Measurements from ENCODE around the gene PPIP5K2. TPM values are rescaled to one million over a fixed set of nuclear protein-coding genes. Genes with fewer than 3 reads are reported as not detected.

PPIP5K2 gene
- total RNA-seq, 1 experiment from 2014 or later: 44.8 TPM

- H3K27me3 ChIP-seq (replicated peaks; ENCODE audit: control insufficient read depth, insufficient read depth, low read length): no peaks in the 10 kb centered on the region
- no peaks in the 10 kb centered on the region for H3K4me1 Mint-ChIP-seq (ENCODE audit: low read depth, unreplicated experiment)
- H3K27ac Mint-ChIP-seq (ENCODE audit: unreplicated experiment): no peak overlapping the region
- H3K9me3 Mint-ChIP-seq (ENCODE audit: unreplicated experiment): peaks cover 14% of the 10 kb centered on the region
- no peaks in the 10 kb centered on the region for H3K27me3 Mint-ChIP-seq (ENCODE audit: insufficient read depth, unreplicated experiment)
- intact Hi-C loops (cut with micrococcal nuclease; ENCODE audit: unreplicated experiment): no loop called here
- BruUV-seq (replicated peaks): no TSS peak
- TF ChIP-seq CTCF (IDR thresholded peaks at IDR 0.05; ENCODE audit: insufficient read depth in 1 of 2, low read depth in 1 of 2, low read length in 1 of 2, severe bottlenecking in 1 of 2, unreplicated experiment in 1 of 2): no peak
- no peaks in the 10 kb centered on the region for H3K36me3 Mint-ChIP-seq (ENCODE audit: insufficient read depth, unreplicated experiment)
- POLR2A ChIA-PET: no interaction called here
- no peak for DNase-seq
- no peaks in the 10 kb centered on the region for H3K4me1 ChIP-seq
- no peak overlapping the region for H3K4me3 Mint-ChIP-seq (ENCODE audit: unreplicated experiment)
- no peaks in the 10 kb centered on the region for H3K9me3 ChIP-seq
- no peaks in the 10 kb centered on the region for H3K36me3 ChIP-seq (ENCODE audit: control insufficient read depth, insufficient read depth, low read length)
- CTCF ChIA-PET: no interaction called here
- no peak overlapping the region for H3K4me3 ChIP-seq (ENCODE audit: low read depth, low read length)
Measured at GRCh38 chr5:103234239-103234975, 114.3 kb downstream of the PPIP5K2 start.

GRCh38 chr5:103235891-103236290, 115.8 kb downstream of the PPIP5K2 start:
- Mint-ChIP-seq H3K27ac (ENCODE audit: unreplicated experiment) (no peak overlapping the region), H3K9me3 (ENCODE audit: unreplicated experiment) (peaks cover 14% of the 10 kb centered on the region), H3K4me3 (ENCODE audit: unreplicated experiment) (no peak overlapping the region), H3K36me3 (ENCODE audit: insufficient read depth, unreplicated experiment) (no peaks in the 10 kb centered on the region), H3K27me3 (ENCODE audit: insufficient read depth, unreplicated experiment) (no peaks in the 10 kb centered on the region), H3K4me1 (ENCODE audit: low read depth, unreplicated experiment) (no peaks in the 10 kb centered on the region)
- no peak for TF ChIP-seq CTCF (IDR thresholded peaks at IDR 0.05; ENCODE audit: insufficient read depth in 1 of 2, low read depth in 1 of 2, low read length in 1 of 2, severe bottlenecking in 1 of 2, unreplicated experiment in 1 of 2)
- no TSS peak for BruUV-seq (replicated peaks)
- Histone ChIP-seq H3K36me3 (ENCODE audit: control insufficient read depth, insufficient read depth, low read length) (no peaks in the 10 kb centered on the region), H3K27me3 (replicated peaks; ENCODE audit: control insufficient read depth, insufficient read depth, low read length) (no peaks in the 10 kb centered on the region), H3K4me3 (ENCODE audit: low read depth, low read length) (no peak overlapping the region), H3K4me1 (no peaks in the 10 kb centered on the region), H3K9me3 (0 out of 2 replicates have a peak, but pooled peaks cover 3% of the 10 kb centered on the region)
- intact Hi-C loops (cut with micrococcal nuclease; ENCODE audit: unreplicated experiment): no loop called here
- POLR2A ChIA-PET: no interaction called here
- CTCF ChIA-PET: no interaction called here
- no peak for DNase-seq

GRCh38 chr5:103237778-103238177, 117.7 kb downstream of the PPIP5K2 start:
- H3K27me3 Mint-ChIP-seq (ENCODE audit: insufficient read depth, unreplicated experiment): no peaks in the 10 kb centered on the region
- H3K27me3 ChIP-seq (replicated peaks; ENCODE audit: control insufficient read depth, insufficient read depth, low read length): no peaks in the 10 kb centered on the region
- no peak for TF ChIP-seq CTCF (IDR thresholded peaks at IDR 0.05; ENCODE audit: insufficient read depth in 1 of 2, low read depth in 1 of 2, low read length in 1 of 2, severe bottlenecking in 1 of 2, unreplicated experiment in 1 of 2)
- intact Hi-C loops (cut with micrococcal nuclease; ENCODE audit: unreplicated experiment): no loop called here
- BruUV-seq (replicated peaks): no TSS peak
- H3K27ac Mint-ChIP-seq (ENCODE audit: unreplicated experiment): no peak overlapping the region
- H3K9me3 Mint-ChIP-seq (ENCODE audit: unreplicated experiment): peaks cover 14% of the 10 kb centered on the region
- H3K36me3 Mint-ChIP-seq (ENCODE audit: insufficient read depth, unreplicated experiment): no peaks in the 10 kb centered on the region
- no peaks in the 10 kb centered on the region for H3K4me1 ChIP-seq
- no peak overlapping the region for H3K4me3 Mint-ChIP-seq (ENCODE audit: unreplicated experiment)
- ChIA-PET POLR2A (no interaction called here), CTCF (no interaction called here)
- H3K9me3 ChIP-seq: 0 out of 2 replicates have a peak, but pooled peaks cover 3% of the 10 kb centered on the region
- no peak overlapping the region for H3K4me3 ChIP-seq (ENCODE audit: low read depth, low read length)
- no peaks in the 10 kb centered on the region for H3K36me3 ChIP-seq (ENCODE audit: control insufficient read depth, insufficient read depth, low read length)
- no peaks in the 10 kb centered on the region for H3K4me1 Mint-ChIP-seq (ENCODE audit: low read depth, unreplicated experiment)
- no peak for DNase-seq
